ENCODE data around the gene TNFRSF8. TPM values are rescaled to one million over a fixed set of nuclear protein-coding genes. Genes with fewer than 3 reads are reported as not detected.
"Not testable (repeated sequence)": the region's sequence is repeated elsewhere in the genome, so short reads cannot be mapped to it uniquely, and the experiment has no call there.

TNFRSF8 gene
- total RNA-seq, 1 donor from 2014 or later: 1.2 TPM

- ATAC-seq: no peak
- no peak for DNase-seq
- intact Hi-C loops (cut with micrococcal nuclease): no loop called here
These were observed 17.9 kb downstream of the TNFRSF8 start for GRCh38 chr1:12080773-12081556.

GRCh38 chr1:12081648-12082396 is 18.7 kb downstream of the TNFRSF8 start:
- no peak for DNase-seq
- no peak for ATAC-seq
- intact Hi-C loops (cut with micrococcal nuclease): no loop called here

GRCh38 chr1:12082988-12083387 is 19.9 kb downstream of the TNFRSF8 start:
- intact Hi-C loops (cut with micrococcal nuclease): no loop called here
- DNase-seq (no peak), ATAC-seq (no peak)

GRCh38 chr1:12083766-12084165 is 20.7 kb downstream of the TNFRSF8 start:
- DNase-seq (no peak), ATAC-seq (no peak)
- intact Hi-C loops (cut with micrococcal nuclease): no loop called here

GRCh38 chr1:12085643-12086260 is 22.6 kb downstream of the TNFRSF8 start:
- intact Hi-C loops (cut with micrococcal nuclease): no loop called here
- no peak for ATAC-seq
- no peak for DNase-seq

GRCh38 chr1:12087797-12088314 is 24.8 kb downstream of the TNFRSF8 start:
- intact Hi-C loops (cut with micrococcal nuclease): no loop called here
- no peak for ATAC-seq
- DNase-seq: no peak

- no peak for ATAC-seq
- peak; percentile 37 for DNase-seq
- intact Hi-C loops (cut with micrococcal nuclease): no loop called here
These were observed 25.5 kb downstream of the TNFRSF8 start for GRCh38 chr1:12088607-12089006.

GRCh38 chr1:12090326-12090725 is 27.2 kb downstream of the TNFRSF8 start:
- intact Hi-C loops (cut with micrococcal nuclease): no loop called here
- DNase-seq: no peak
- no peak for ATAC-seq

- no peak for ATAC-seq
- intact Hi-C loops (cut with micrococcal nuclease): no loop called here
These were observed 28.1 kb downstream of the TNFRSF8 start for GRCh38 chr1:12091191-12091590.

GRCh38 chr1:12094180-12094579 is 31.1 kb downstream of the TNFRSF8 start:
- ATAC-seq: no peak
- intact Hi-C loops (cut with micrococcal nuclease): no loop called here
- no peak for DNase-seq

More at GRCh38 chr1:12091191-12091590, 28.1 kb downstream of the TNFRSF8 start:
- DNase-seq: no peak

GRCh38 chr1:12095452-12096263 is 32.6 kb downstream of the TNFRSF8 start:
- DNase-seq (no peak), ATAC-seq (no peak)

GRCh38 chr1:12096615-12097014 is 33.5 kb downstream of the TNFRSF8 start:
- ATAC-seq (no peak), DNase-seq (no peak)
- intact Hi-C loops (cut with micrococcal nuclease): no loop called here

More at GRCh38 chr1:12095452-12096263, 32.6 kb downstream of the TNFRSF8 start:
- intact Hi-C loops (cut with micrococcal nuclease): no loop called here

GRCh38 chr1:12097321-12097720 is 34.2 kb downstream of the TNFRSF8 start:
- intact Hi-C loops (cut with micrococcal nuclease): no loop called here
- ATAC-seq: no peak

GRCh38 chr1:12098786-12099185 is 35.7 kb downstream of the TNFRSF8 start:
- DNase-seq (no peak), ATAC-seq (no peak)
- intact Hi-C loops (cut with micrococcal nuclease): no loop called here

More at GRCh38 chr1:12097321-12097720, 34.2 kb downstream of the TNFRSF8 start:
- DNase-seq: no peak

GRCh38 chr1:12099610-12100009 is 36.5 kb downstream of the TNFRSF8 start:
- ATAC-seq (no peak), DNase-seq (no peak)
- intact Hi-C loops (cut with micrococcal nuclease): no loop called here

- ATAC-seq (no peak), DNase-seq (no peak)
- intact Hi-C loops (cut with micrococcal nuclease): no loop called here
These were observed 37.0 kb downstream of the TNFRSF8 start for GRCh38 chr1:12100071-12100470.

- intact Hi-C loops (cut with micrococcal nuclease); DNase-seq; ATAC-seq: not testable (repeated sequence)
These were observed 38.0 kb downstream of the TNFRSF8 start for GRCh38 chr1:12101120-12101519.

GRCh38 chr1:12102066-12102465 is 39.0 kb downstream of the TNFRSF8 start:
- intact Hi-C loops (cut with micrococcal nuclease): no loop called here
- ATAC-seq: no peak
- no peak for DNase-seq

- ATAC-seq (no peak), DNase-seq (no peak)
- intact Hi-C loops (cut with micrococcal nuclease): no loop called here
These were observed 41.3 kb downstream of the TNFRSF8 start for GRCh38 chr1:12104417-12104816.

Measured in left ventricle myocardium superior (tissue), 1 donor.